GM12878 (cell line): Measurements from ENCODE around the gene CLDN19. TPM values are rescaled to one million over a fixed set of nuclear protein-coding genes. Genes with fewer than 3 reads are reported as not detected.

Experiments used
- ATAC-seq: fragments of 200-7000 bp; cut with Tn5 transposase; 3 replicates; pipeline ENCODE4 v1.9.1; 2020; ENCODE audit warnings: mild to moderate bottlenecking, moderate library complexity
- BruUV-seq: library from RNA; stranded (reverse); fragments of 400-500 nt; replicated peaks from 2 replicates; lab custom pipeline; 2021; lab: Mats Ljungman, UMichigan
- CTCF ChIA-PET: fragments of 300-600 bp; sonication (Branson Sonifier 250); formaldehyde crosslinking; extraction: SDS; loops from one replicate; lab custom pipeline; 2021; ENCODE audit warnings: inconsistent platforms; lab: Yijun Ruan, JAX
- POLR2A ChIA-PET: fragments of 350-600 bp; formaldehyde crosslinking; extraction: SDS; loops from one replicate; lab custom pipeline; 2021; ENCODE audit warnings: inconsistent platforms; lab: Charles Lee
- RAD21 ChIA-PET: fragments of 300-600 bp; sonication (Branson Sonifier 250); formaldehyde crosslinking; loops from one replicate; lab custom pipeline; 2023; ENCODE audit warnings: antibody characterized with exemption; ENCODE audit not compliant: unreplicated experiment; lab: Charles Lee
- SMC1A ChIA-PET: fragments of 300-600 bp; sonication (Branson Sonifier 250); formaldehyde crosslinking; loops from one replicate; lab custom pipeline; 2023; ENCODE audit not compliant: unreplicated experiment, uncharacterized antibody; lab: Charles Lee
- DNase-seq: peaks from one replicate; pipeline ENCODE4 v3.0.0-alpha.2; 2011; ENCODE audit warnings: low read depth, low spot score
- FAIRE-seq: peaks from 3 replicates; lab custom pipeline; 2011; peaks lifted over from hg19 to GRCh38; lab: Jason Lieb, UNC
- H2AFZ ChIP-seq: 2 replicates; pipeline ENCODE4 v1.6.0; 2011; ENCODE audit warnings: low read depth, low read length, control low read depth; ENCODE audit not compliant: control insufficient read depth
- H3K27ac ChIP-seq: 2 replicates; pipeline ENCODE4 v1.5.1; 2011; ENCODE audit warnings: control low read depth; ENCODE audit not compliant: control insufficient read depth, insufficient read depth
- H3K27me3 ChIP-seq, 2 experiments: replicated peaks in 1 of 2; 2 replicates each; pipeline versions ENCODE4 v1.6.0 to v1.6.1; 2011; ENCODE audit warnings: low read length in 1 of 2; ENCODE audit not compliant: control insufficient read depth in 2 of 2, insufficient read depth in 2 of 2
- H3K36me3 ChIP-seq, 2 experiments: 2 replicates each; pipeline ENCODE4 v1.5.1; 2011; ENCODE audit warnings: low read length in 1 of 2; ENCODE audit not compliant: control insufficient read depth in 2 of 2, insufficient read depth in 2 of 2
- H3K4me1 ChIP-seq: 2 replicates; pipeline ENCODE4 v1.6.1; 2011; ENCODE audit warnings: mild to moderate bottlenecking, low read length, moderate library complexity, mixed read lengths; ENCODE audit not compliant: control insufficient read depth, insufficient read depth
- H3K4me2 ChIP-seq: 2 replicates; pipeline ENCODE4 v1.6.0; 2011; ENCODE audit warnings: control low read depth; ENCODE audit not compliant: control insufficient read depth, insufficient read depth
- H3K4me3 ChIP-seq: fragments of 200-600 bp; sonication (generic); 2 replicates; pipeline ENCODE4 v1.5.1; 2016
- H3K79me2 ChIP-seq: 2 replicates; pipeline ENCODE4 v1.6.0; 2011; ENCODE audit warnings: low read length; ENCODE audit not compliant: control insufficient read depth, insufficient read depth
- H3K9ac ChIP-seq: 2 replicates; pipeline ENCODE4 v1.8.0; 2011; ENCODE audit warnings: low read length, control low read depth, mixed read lengths; ENCODE audit not compliant: control insufficient read depth, insufficient read depth
- H3K9me3 ChIP-seq: replicated peaks from 3 replicates; pipeline ENCODE4 v1.5.1; 2011; ENCODE audit warnings: mild to moderate bottlenecking, low read length; ENCODE audit not compliant: control insufficient read depth, insufficient read depth
- H4K20me1 ChIP-seq: 2 replicates; pipeline ENCODE4 v1.6.0; 2011; ENCODE audit not compliant: control insufficient read depth, insufficient read depth
- ATF3 ChIP-seq: IDR thresholded peaks from 2 replicates; pipeline ENCODE4 v1.6.1; 2011; ENCODE audit warnings: low read depth, mild to moderate bottlenecking, low read length, moderate library complexity, borderline replicate concordance; ENCODE audit errors: extremely low read depth
- CEBPZ ChIP-seq: fragments of 150-350 bp; IDR thresholded peaks from 2 replicates; pipeline ENCODE4 v1.6.1; 2016; ENCODE audit warnings: low read depth, low read length
- CREB1 ChIP-seq: IDR thresholded peaks from 2 replicates; pipeline ENCODE4 v1.6.1; 2012; ENCODE audit warnings: low read depth, mild to moderate bottlenecking, inconsistent platforms
- CTCF ChIP-seq, 3 experiments: IDR thresholded peaks in 2 of 3; conservative IDR thresholded peaks in 1 of 3; 2 replicates each; pipeline ENCODE4 v1.5.1; 2011; ENCODE audit warnings: low read depth in 3 of 3, low read length in 3 of 3, mild to moderate bottlenecking in 3 of 3, control low read depth in 2 of 3, moderate library complexity in 2 of 3, inconsistent platforms in 1 of 3, mixed read lengths in 1 of 3; ENCODE audit not compliant: control insufficient read depth in 2 of 3, insufficient read depth in 1 of 3; ENCODE audit errors: extremely low read depth in 1 of 3
- E4F1 ChIP-seq: fragments of 450-650 bp; IDR thresholded peaks from 2 replicates; pipeline ENCODE4 v1.6.1; 2018; ENCODE audit warnings: borderline replicate concordance, mild to moderate bottlenecking; ENCODE audit not compliant: partially characterized antibody
- ETV6 ChIP-seq, 2 experiments: fragments of 450-650 bp in 1 of 2; IDR thresholded peaks in 1 of 2; conservative IDR thresholded peaks in 1 of 2; 2 replicates each; pipeline ENCODE4 v1.6.1; 2014; ENCODE audit warnings: antibody characterized with exemption in 1 of 2, borderline replicate concordance in 1 of 2, low read depth in 1 of 2, mild to moderate bottlenecking in 1 of 2, moderate library complexity in 1 of 2
- HCFC1 ChIP-seq: fragments of 150-350 bp; IDR thresholded peaks from 2 replicates; pipeline ENCODE4 v1.6.1; 2014; ENCODE audit warnings: low read length
- IRF4 ChIP-seq: IDR thresholded peaks from 2 replicates; pipeline ENCODE4 v1.6.1; 2011; ENCODE audit warnings: low read depth, low read length
- PBX3 ChIP-seq: IDR thresholded peaks from 2 replicates; pipeline ENCODE4 v1.6.1; 2011; ENCODE audit warnings: mild to moderate bottlenecking, low read depth, low read length, moderate library complexity; ENCODE audit not compliant: insufficient replicate concordance
- POLR2AphosphoS5 ChIP-seq: IDR thresholded peaks from 2 replicates; pipeline ENCODE4 v1.6.1; 2011; ENCODE audit warnings: mild to moderate bottlenecking, low read length, inconsistent platforms
- SREBF2 ChIP-seq: IDR thresholded peaks from 2 replicates; pipeline ENCODE4 v1.6.1; 2012; ENCODE audit warnings: mild to moderate bottlenecking, low read length
- WGBS: methylation state at CpG from one replicate; pipeline ENCODE4 v1.1.6; 2016; ENCODE audit warnings: low lambda C conversion rate; ENCODE audit not compliant: insufficient replicate concordance, insufficient coverage; ENCODE audit errors: missing lambda C conversion rate; 5-methylcytosine and 5-hydroxymethylcytosine counted together
- in situ Hi-C: fragments of 300-500 bp; cut with MboI; formaldehyde crosslinking; loops from 9 replicates; pipeline ENCODE4 v1.14.3; 2018; ENCODE audit warnings: mixed read lengths
- intact Hi-C: fragments of 100-400 bp; cut with micrococcal nuclease; formaldehyde crosslinking; loops from one replicate; pipeline ENCODE4 v1.14.2; 2022; ENCODE audit not compliant: unreplicated experiment
- polyA plus RNA-seq, 11 experiments: library from polyadenylated mRNA; depleted of rRNA in 4 of 11; unstranded in 6 of 11; stranded (reverse) in 5 of 11; fragments of >200 nt; fragmentation: Nextera tagmentation in 4 of 11; fragmentation: Illumina TruSeq in 1 of 11; extraction: Ambion mirVana in 4 of 11; extraction: Trizol in 1 of 11; gene quantifications; 1 replicate in 1 of 11; 2 replicates in 10 of 11; pipeline versions ENCODE4 v1.2.1 to v1.2.3, GENCODE V29; 2011 to 2016; ENCODE audit warnings: inconsistent platforms in 2 of 11, missing spikeins in 2 of 11, low read depth in 1 of 11
- total RNA-seq, 4 experiments: library from RNA; depleted of rRNA in 3 of 4; stranded (reverse); fragments of >200 nt in 3 of 4; fragmentation: Illumina TruSeq in 1 of 4; extraction: Trizol in 1 of 4; gene quantifications; 2 replicates each; pipeline versions ENCODE4 v1.2.1 to v1.2.3, GENCODE V29; 2013 to 2021

The CLDN19 gene
- total and polyA plus RNA-seq, 10 of the 15 experiments (the other 5 are each of a cell fraction or from before 2014, with no cell fraction given): not detected

- no peaks in the 10 kb centered on the region for H3K4me1 ChIP-seq
- H3K4me3 ChIP-seq: no peak overlapping the region
- no peak for ATAC-seq
- POLR2A ChIA-PET: no interaction called here
- H2AFZ ChIP-seq: no peak overlapping the region
- no peak for FAIRE-seq
- no peaks in the 10 kb centered on the region for H3K9me3 ChIP-seq
- H3K27me3 ChIP-seq: no peaks in the 10 kb centered on the region
- no peak for DNase-seq
- no peaks in the 10 kb centered on the region for H4K20me1 ChIP-seq
- CTCF ChIA-PET: interaction anchor here (0.9 kb wide), 1 partner anchor 166 kb away, joined by 4 read pairs; no protein-coding TSS in a partner anchor
- no peak overlapping the region for H3K9ac ChIP-seq
- RAD21 ChIA-PET: no interaction called here
- SMC1A ChIA-PET: interaction anchor here (1.2 kb wide), 1 partner anchor 331 kb away, joined by 4 read pairs; no protein-coding TSS in a partner anchor
- 56% methylated on average over 9 of the region's 9 CpGs for WGBS
- no peak overlapping the region for H3K4me2 ChIP-seq
- no peak overlapping the region for H3K27ac ChIP-seq
- in situ Hi-C loops (no loop called here), intact Hi-C loops (no loop called here)
- H3K36me3 ChIP-seq: peaks cover 0 to 6% of the 10 kb centered on the region in 2 experiments; a peak in 2 of 4 replicates
- BruUV-seq: no TSS peak
- H3K79me2 ChIP-seq: no peaks in the 10 kb centered on the region
- TF ChIP-seq CREB1: no peak
- no peak for TF ChIP-seq HCFC1
- no peak for TF ChIP-seq CEBPZ
- TF ChIP-seq ATF3: no peak
- no peak for TF ChIP-seq PBX3
- TF ChIP-seq E4F1: no peak
- TF ChIP-seq CTCF (IDR thresholded peaks at IDR 0.05 in 2 of 3, conservative IDR thresholded peaks at IDR 0.05 in 1 of 3; ENCODE audit: control insufficient read depth in 2 of 3, extremely low read depth in 1 of 3, insufficient read depth in 1 of 3, low read depth in 3 of 3, low read length in 3 of 3): no peak
- no peak for TF ChIP-seq ETV6 (conservative IDR thresholded peaks at IDR 0.05 in 1 of 2, IDR thresholded peaks at IDR 0.05 in 1 of 2; ENCODE audit: borderline replicate concordance in 1 of 2, low read depth in 1 of 2)
- TF ChIP-seq IRF4: no peak
- TF ChIP-seq POLR2AphosphoS5: no peak
- no peak for TF ChIP-seq SREBF2
Observed at GRCh38 chr1:42742617-42743316, 2.7 kb upstream of the CLDN19 start.
